CD8-positive, alpha-beta memory T cell (primary cell): ENCODE results near the gene ARGLU1. TPM values are rescaled to one million over a fixed set of nuclear protein-coding genes. Genes with fewer than 3 reads are reported as not detected.

Experiments used
- CTCF ChIA-PET: fragments of 350-600 bp; sonication (Branson Sonifier 250); formaldehyde crosslinking; loops from one replicate; lab custom pipeline; 2021; ENCODE audit warnings: antibody characterized with exemption; lab: Charles Lee
- POLR2A ChIA-PET: fragments of 350-600 bp; sonication (Branson Sonifier 250); formaldehyde crosslinking; loops from one replicate; lab custom pipeline; 2021; ENCODE audit warnings: antibody characterized with exemption; lab: Charles Lee
- DNase-seq, 5 donors: peaks; one replicate each; pipeline versions ENCODE4 v3.0.0 to v3.0.0-alpha.2; 2020 to 2022; ENCODE audit warnings: mixed read lengths in 1 of 5
- H3K27ac ChIP-seq: one replicate; pipeline ENCODE4 v1.7.0; 2013; ENCODE audit warnings: low read depth, mild to moderate bottlenecking, low read length, moderate library complexity
- H3K27me3 ChIP-seq: 2 replicates; pipeline ENCODE4 v1.7.0; 2013; ENCODE audit warnings: low read length, mild to moderate bottlenecking; ENCODE audit not compliant: insufficient read depth, poor library complexity, severe bottlenecking
- H3K36me3 ChIP-seq: 2 replicates; pipeline ENCODE4 v1.7.0; 2013; ENCODE audit warnings: mild to moderate bottlenecking, low read length, moderate library complexity; ENCODE audit not compliant: insufficient read depth
- H3K4me1 ChIP-seq: 2 replicates; pipeline ENCODE4 v1.7.0; 2013; ENCODE audit warnings: mild to moderate bottlenecking, low read length, moderate library complexity; ENCODE audit not compliant: insufficient read depth
- H3K4me3 ChIP-seq: 2 replicates; pipeline ENCODE4 v1.7.0; 2013; ENCODE audit warnings: mild to moderate bottlenecking, low read length
- H3K9me3 ChIP-seq: 2 replicates; pipeline ENCODE4 v1.7.0; 2013; ENCODE audit warnings: mild to moderate bottlenecking, low read length
- H3K27ac Mint-ChIP-seq, 8 donors: one replicate each; pipeline ENCODE4 v1.8.0; 2020 to 2021; ENCODE audit warnings: mixed read lengths in 8 of 8, mild to moderate bottlenecking in 6 of 8, inconsistent platforms in 3 of 8, moderate library complexity in 3 of 8
- H3K27me3 Mint-ChIP-seq, 2 donors: one replicate each; pipeline ENCODE4 v1.8.0; 2020 to 2021; ENCODE audit warnings: mixed read lengths in 2 of 2, mild to moderate bottlenecking in 1 of 2, moderate library complexity in 1 of 2
- H3K36me3 Mint-ChIP-seq, 3 donors: one replicate each; pipeline ENCODE4 v1.8.0; 2020 to 2021; ENCODE audit warnings: mixed read lengths in 3 of 3, inconsistent platforms in 1 of 3, mild to moderate bottlenecking in 1 of 3
- H3K4me1 Mint-ChIP-seq, 3 donors: one replicate each; pipeline ENCODE4 v1.8.0; 2020 to 2021; ENCODE audit warnings: mixed read lengths in 3 of 3, inconsistent platforms in 1 of 3, mild to moderate bottlenecking in 1 of 3
- H3K4me3 Mint-ChIP-seq, 7 donors: one replicate each; pipeline ENCODE4 v1.8.0; 2020 to 2021; ENCODE audit warnings: mixed read lengths in 7 of 7, mild to moderate bottlenecking in 6 of 7, moderate library complexity in 4 of 7, inconsistent platforms in 2 of 7
- H3K9me3 Mint-ChIP-seq, 5 donors: one replicate each; pipeline ENCODE4 v1.8.0; 2020 to 2022; ENCODE audit warnings: mixed read lengths in 5 of 5, mild to moderate bottlenecking in 3 of 5, moderate library complexity in 2 of 5, inconsistent platforms in 1 of 5
- polyA plus RNA-seq: library from polyadenylated mRNA; unstranded; fragments of 300-500 nt; fragmentation: Illumina TruSeq; gene quantifications from one replicate; pipeline ENCODE4 v1.2.3, GENCODE V29; 2021
- total RNA-seq, 2 experiments: library from RNA; stranded (reverse); gene quantifications; one replicate each; pipeline ENCODE4 v1.2.3, GENCODE V29; 2021

ARGLU1 gene
- total and polyA plus RNA-seq, 3 experiments from 2014 or later: 39.2 to 89.0 (median 85.8) TPM

DNA sequence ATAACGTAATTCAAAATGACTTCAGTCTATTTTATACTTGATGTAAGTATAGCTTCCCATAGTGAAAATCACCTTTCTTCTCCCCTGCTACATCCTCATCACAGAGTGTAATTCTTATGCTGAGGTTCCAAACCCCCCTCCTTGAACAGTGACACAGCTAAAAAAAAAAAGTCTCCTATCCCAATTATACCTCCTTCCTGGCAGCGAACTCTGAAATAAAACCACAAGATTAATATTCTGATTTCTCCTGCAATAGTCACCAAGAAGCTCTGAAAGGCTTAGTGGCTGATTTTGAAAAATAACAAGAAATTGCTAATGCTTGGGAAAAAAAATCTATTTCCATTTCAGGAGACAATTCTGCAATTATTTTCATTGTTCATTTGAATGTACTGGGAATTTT, 68.8 kb downstream of the ARGLU1 start:
- DNase-seq: no peak
- no peaks in the 10 kb centered on the region for H3K4me1 ChIP-seq
- H3K4me3 Mint-ChIP-seq: no peak overlapping the region
- CTCF ChIA-PET: no interaction called here
- H3K36me3 Mint-ChIP-seq: no peaks in the 10 kb centered on the region
- H3K27ac ChIP-seq: no peak overlapping the region
- peaks cover 0 to 8% (median 5%) of the 10 kb centered on the region in 3 donors for H3K4me1 Mint-ChIP-seq
- H3K27ac Mint-ChIP-seq: no peak overlapping the region
- POLR2A ChIA-PET: interaction anchor here (0.7 kb wide), 1 partner anchor 75 kb away, joined by 3 read pairs; no protein-coding TSS in a partner anchor
- H3K27me3 Mint-ChIP-seq: peaks cover 16 to 79% of the 10 kb centered on the region in 2 donors
- no peaks in the 10 kb centered on the region for H3K9me3 ChIP-seq
- no peak overlapping the region for H3K4me3 ChIP-seq
- H3K9me3 Mint-ChIP-seq: no peaks in the 10 kb centered on the region
- no peaks in the 10 kb centered on the region for H3K27me3 ChIP-seq
- no peaks in the 10 kb centered on the region for H3K36me3 ChIP-seq

DNA sequence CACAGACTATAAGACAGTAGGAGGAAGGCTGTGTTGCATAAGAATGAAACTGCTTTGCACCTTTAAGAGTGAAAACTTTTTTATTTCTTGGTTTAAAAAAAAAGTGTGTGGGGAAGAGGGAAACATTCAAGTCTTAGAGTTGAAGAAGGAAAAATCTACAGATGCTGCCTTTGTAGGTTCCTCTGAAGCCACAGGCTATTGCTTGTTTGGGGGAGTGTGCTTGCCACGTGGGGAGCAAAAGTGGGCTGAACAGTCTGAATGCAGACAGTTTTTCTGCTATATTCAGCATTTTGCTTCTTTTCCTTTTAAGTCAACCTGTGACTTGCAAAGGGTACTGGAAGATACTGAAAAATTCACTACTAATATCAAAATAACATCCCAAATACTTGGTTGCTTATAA, 69.4 kb downstream of the ARGLU1 start:
- Histone ChIP-seq H3K36me3 (no peaks in the 10 kb centered on the region), H3K9me3 (no peaks in the 10 kb centered on the region), H3K27me3 (peaks cover 2% of the 10 kb centered on the region), H3K27ac (no peak overlapping the region), H3K4me1 (no peaks in the 10 kb centered on the region), H3K4me3 (no peak overlapping the region)
- no peak overlapping the region for H3K4me3 Mint-ChIP-seq
- DNase-seq: no peak
- H3K9me3 Mint-ChIP-seq: no peaks in the 10 kb centered on the region
- peaks cover 0 to 13% (median 9%) of the 10 kb centered on the region in 3 donors for H3K4me1 Mint-ChIP-seq
- POLR2A ChIA-PET: interaction anchor here (0.7 kb wide), 1 partner anchor 75 kb away, joined by 3 read pairs; no protein-coding TSS in a partner anchor
- no peaks in the 10 kb centered on the region for H3K36me3 Mint-ChIP-seq
- CTCF ChIA-PET: interaction anchor here (1.0 kb wide), 1 partner anchor 37 kb away, joined by 3 read pairs; no protein-coding TSS in a partner anchor
- H3K27ac Mint-ChIP-seq: no peak overlapping the region
- peaks cover 22 to 79% of the 10 kb centered on the region in 2 donors for H3K27me3 Mint-ChIP-seq

DNA sequence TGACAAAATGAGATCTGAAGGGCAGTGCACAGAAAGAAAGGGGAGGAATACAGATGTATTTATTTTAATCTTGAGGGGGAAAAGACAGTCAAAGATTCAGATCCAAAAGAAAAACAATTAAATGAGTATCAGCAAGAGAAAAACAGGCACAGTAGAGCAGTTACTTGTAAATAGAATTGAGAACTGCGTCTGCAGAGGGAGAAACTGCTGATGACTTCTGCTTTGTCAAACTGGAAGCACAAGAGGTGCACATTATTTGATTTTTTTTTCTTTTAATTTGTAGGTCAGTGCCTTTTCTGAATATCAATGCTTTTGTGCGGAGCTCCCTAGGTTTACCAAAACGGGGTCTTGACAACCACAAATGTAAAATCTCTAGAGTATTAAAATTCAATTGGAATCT, 69.8 kb downstream of the ARGLU1 start:
- Mint-ChIP-seq H3K4me1 (peaks cover 3 to 16% (median 11%) of the 10 kb centered on the region in 3 donors), H3K27ac (no peak overlapping the region), H3K4me3 (no peak overlapping the region), H3K9me3 (no peaks in the 10 kb centered on the region), H3K36me3 (no peaks in the 10 kb centered on the region), H3K27me3 (peaks cover 24 to 78% of the 10 kb centered on the region in 2 donors)
- Histone ChIP-seq H3K27me3 (peaks cover 4% of the 10 kb centered on the region), H3K4me1 (no peaks in the 10 kb centered on the region), H3K27ac (no peak overlapping the region), H3K9me3 (no peaks in the 10 kb centered on the region), H3K36me3 (no peaks in the 10 kb centered on the region), H3K4me3 (no peak overlapping the region)
- ChIA-PET CTCF (interaction anchor here (1.0 kb wide), 1 partner anchor 38 kb away, joined by 3 read pairs; no protein-coding TSS in a partner anchor), POLR2A (no interaction called here)
- DNase-seq: no peak

DNA sequence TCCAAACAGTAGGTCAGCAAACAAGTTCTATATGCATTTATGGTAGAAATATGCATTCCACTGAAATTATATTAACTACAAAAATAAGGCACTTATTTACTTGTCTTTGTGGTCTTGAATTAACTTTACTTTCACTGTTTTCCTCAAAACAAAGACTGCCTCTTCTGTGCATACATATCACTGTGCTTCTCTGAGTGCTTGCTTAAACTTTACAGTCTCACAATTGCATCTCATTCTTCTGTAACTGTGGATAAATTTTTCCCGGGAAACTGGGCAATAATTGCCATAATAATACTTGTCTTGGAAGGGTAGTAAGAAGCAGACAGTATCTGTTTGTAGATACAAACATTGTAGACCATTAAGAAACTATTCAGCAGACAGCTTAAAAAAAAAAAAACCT, 70.9 kb downstream of the ARGLU1 start:
- ChIA-PET CTCF (no interaction called here), POLR2A (no interaction called here)
- Mint-ChIP-seq H3K27me3 (peaks cover 20 to 79% of the 10 kb centered on the region in 2 donors), H3K9me3 (no peaks in the 10 kb centered on the region), H3K36me3 (no peaks in the 10 kb centered on the region), H3K4me1 (peaks cover 4 to 17% (median 11%) of the 10 kb centered on the region in 3 donors), H3K27ac (no peak overlapping the region), H3K4me3 (no peak overlapping the region)
- Histone ChIP-seq H3K9me3 (no peaks in the 10 kb centered on the region), H3K4me1 (no peaks in the 10 kb centered on the region), H3K27me3 (peaks cover 6% of the 10 kb centered on the region), H3K27ac (no peak overlapping the region), H3K4me3 (no peak overlapping the region), H3K36me3 (no peaks in the 10 kb centered on the region)
- no peak for DNase-seq

DNA sequence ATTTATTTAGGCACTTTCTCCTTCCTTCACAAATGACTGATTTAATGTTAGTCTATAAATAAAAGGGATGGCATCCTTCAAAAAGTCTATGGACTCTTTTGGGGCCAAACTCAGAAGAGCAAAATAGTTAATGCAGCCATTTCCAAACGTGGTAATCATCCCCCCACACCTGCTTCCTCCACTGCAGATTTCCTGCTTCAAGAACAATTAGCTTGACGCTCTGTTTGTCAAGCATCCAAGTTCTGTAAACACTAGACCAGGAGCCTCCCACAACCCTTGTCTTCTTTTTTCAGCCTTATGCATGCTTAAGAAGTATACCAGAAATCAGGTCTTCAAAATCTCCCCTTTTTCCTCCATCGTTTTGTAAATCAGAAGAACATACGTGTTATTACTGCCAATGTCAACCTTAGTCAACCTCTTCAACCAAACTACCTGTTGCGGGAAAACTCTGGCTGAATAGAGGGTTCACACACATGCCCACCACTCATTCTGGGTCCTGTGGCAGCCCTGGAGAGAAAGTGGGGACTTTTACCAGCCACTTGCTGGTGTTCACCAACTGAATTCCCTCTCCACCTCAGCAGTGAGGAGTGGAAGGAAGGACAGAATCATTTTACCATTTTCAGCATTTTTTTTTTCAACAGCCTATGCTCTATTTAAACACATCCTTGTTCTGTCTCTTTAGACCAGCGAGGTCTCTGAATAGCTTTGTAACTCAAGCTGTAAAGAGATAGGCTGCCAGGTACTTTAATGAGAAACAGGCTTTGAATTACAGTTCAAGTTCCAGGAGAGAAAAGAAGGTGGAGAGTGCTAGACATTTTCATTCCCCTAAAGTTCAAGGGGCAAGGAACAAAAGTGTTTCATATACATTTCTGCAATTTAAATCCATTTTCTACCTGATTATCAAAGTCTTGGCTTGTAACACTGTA, 71.6 kb downstream of the ARGLU1 start:
- Histone ChIP-seq H3K27me3 (peaks cover 6% of the 10 kb centered on the region), H3K9me3 (no peaks in the 10 kb centered on the region), H3K4me3 (no peak overlapping the region), H3K4me1 (no peaks in the 10 kb centered on the region), H3K36me3 (no peaks in the 10 kb centered on the region), H3K27ac (no peak overlapping the region)
- peaks cover 4 to 24% (median 15%) of the 10 kb centered on the region in 3 donors for H3K4me1 Mint-ChIP-seq
- H3K9me3 Mint-ChIP-seq: no peaks in the 10 kb centered on the region
- no peaks in the 10 kb centered on the region for H3K36me3 Mint-ChIP-seq
- peaks cover 22 to 83% of the 10 kb centered on the region in 2 donors for H3K27me3 Mint-ChIP-seq
- ChIA-PET POLR2A (no interaction called here), CTCF (interaction anchor here (1.2 kb wide), 1 partner anchor 40 kb away, joined by 3 read pairs; no protein-coding TSS in a partner anchor)
- no peak for DNase-seq
- H3K27ac Mint-ChIP-seq: no peak overlapping the region
- no peak overlapping the region for H3K4me3 Mint-ChIP-seq

DNA sequence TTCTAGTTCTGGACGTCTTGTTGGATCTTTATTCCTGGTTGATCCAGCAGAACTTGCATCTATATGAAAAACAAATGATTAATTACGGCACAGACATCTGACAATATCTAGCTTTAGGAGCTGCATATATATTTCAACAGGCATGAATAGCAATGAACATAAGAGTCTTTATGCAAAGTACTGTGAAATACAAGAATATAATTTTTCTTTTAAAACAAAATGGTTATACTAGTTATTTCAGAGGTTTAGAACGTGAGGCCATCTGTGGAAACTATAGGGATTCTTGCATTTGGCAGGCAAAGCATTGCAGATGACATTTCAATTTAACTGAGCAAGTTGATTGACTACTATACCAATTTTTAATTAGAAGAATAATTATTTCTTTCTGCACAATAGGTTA, 73.0 kb downstream of the ARGLU1 start:
- Mint-ChIP-seq H3K27me3 (peaks cover 23 to 83% of the 10 kb centered on the region in 2 donors), H3K4me1 (peaks cover 11 to 28% (median 25%) of the 10 kb centered on the region in 3 donors), H3K27ac (no peak overlapping the region), H3K9me3 (no peaks in the 10 kb centered on the region), H3K4me3 (no peak overlapping the region), H3K36me3 (no peaks in the 10 kb centered on the region)
- H3K4me3 ChIP-seq: no peak overlapping the region
- H3K27ac ChIP-seq: no peak overlapping the region
- no peak for DNase-seq
- H3K9me3 ChIP-seq: no peaks in the 10 kb centered on the region
- no peaks in the 10 kb centered on the region for H3K36me3 ChIP-seq
- POLR2A ChIA-PET: no interaction called here
- CTCF ChIA-PET: interaction anchor here (1.0 kb wide), 1 partner anchor 41 kb away, joined by 3 read pairs; no protein-coding TSS in a partner anchor
- H3K4me1 ChIP-seq: peaks cover 5% of the 10 kb centered on the region
- H3K27me3 ChIP-seq: peaks cover 6% of the 10 kb centered on the region

DNA sequence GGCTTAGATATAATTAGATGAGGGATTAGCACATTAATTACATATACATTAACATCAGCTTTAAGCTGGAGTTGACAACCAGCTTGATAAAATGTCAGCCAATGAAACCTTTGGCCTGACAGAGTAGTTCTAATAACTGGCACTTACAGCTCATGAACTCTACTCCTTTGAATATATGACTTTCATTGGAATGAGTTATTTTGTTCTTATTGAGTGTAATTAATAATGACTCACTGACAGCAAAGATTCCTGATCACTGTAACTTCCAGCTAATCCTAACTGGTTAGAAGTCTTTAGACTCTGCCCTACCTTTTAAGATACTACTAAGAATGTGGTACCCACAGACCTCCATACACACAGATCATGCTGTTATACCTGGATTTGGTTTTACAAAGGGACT, 73.4 kb downstream of the ARGLU1 start:
- Mint-ChIP-seq H3K36me3 (no peaks in the 10 kb centered on the region), H3K27me3 (peaks cover 23 to 85% of the 10 kb centered on the region in 2 donors), H3K4me1 (peaks cover 11 to 25% (median 23%) of the 10 kb centered on the region in 3 donors), H3K9me3 (no peaks in the 10 kb centered on the region), H3K27ac (no peak overlapping the region), H3K4me3 (no peak overlapping the region)
- H3K9me3 ChIP-seq: no peaks in the 10 kb centered on the region
- H3K4me3 ChIP-seq: no peak overlapping the region
- ChIA-PET POLR2A (no interaction called here), CTCF (interaction anchor here (1.0 kb wide), 1 partner anchor 42 kb away, joined by 3 read pairs; no protein-coding TSS in a partner anchor)
- H3K27ac ChIP-seq: no peak overlapping the region
- no peaks in the 10 kb centered on the region for H3K36me3 ChIP-seq
- peaks cover 6% of the 10 kb centered on the region for H3K27me3 ChIP-seq
- DNase-seq: no peak
- H3K4me1 ChIP-seq: peaks cover 5% of the 10 kb centered on the region
